NCI-H446 (cell line): ENCODE results near the gene FRMD3.

Experiments
- DNase-seq, 2 experiments: peaks; one replicate each; lab custom pipeline; 2025; lab: John Stamatoyannopoulos, UW

Gene FRMD3

DNA sequence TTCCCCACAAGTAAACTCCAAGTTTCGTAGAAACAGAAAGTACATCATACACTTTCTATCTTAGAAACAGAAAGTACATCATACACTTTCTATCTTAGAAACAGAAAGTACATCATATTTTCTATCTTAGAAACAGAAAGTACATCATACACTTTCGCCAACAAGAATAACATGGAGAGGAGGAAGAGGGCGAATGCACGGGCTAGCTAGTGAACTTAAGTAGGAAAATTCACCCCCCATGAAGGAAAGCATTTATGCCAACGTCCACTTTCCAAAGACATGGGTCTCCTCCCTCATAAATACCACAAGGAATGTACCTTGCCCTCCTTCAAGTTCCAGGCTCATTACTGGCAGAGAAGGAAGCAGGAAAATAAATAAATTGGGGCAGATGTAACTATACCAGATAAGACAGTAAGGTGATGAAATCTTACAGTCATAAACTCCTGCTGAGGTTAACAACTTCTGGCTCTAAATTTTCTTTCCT is 64.7 kb downstream of the FRMD3 start:
- no peak for DNase-seq

DNA sequence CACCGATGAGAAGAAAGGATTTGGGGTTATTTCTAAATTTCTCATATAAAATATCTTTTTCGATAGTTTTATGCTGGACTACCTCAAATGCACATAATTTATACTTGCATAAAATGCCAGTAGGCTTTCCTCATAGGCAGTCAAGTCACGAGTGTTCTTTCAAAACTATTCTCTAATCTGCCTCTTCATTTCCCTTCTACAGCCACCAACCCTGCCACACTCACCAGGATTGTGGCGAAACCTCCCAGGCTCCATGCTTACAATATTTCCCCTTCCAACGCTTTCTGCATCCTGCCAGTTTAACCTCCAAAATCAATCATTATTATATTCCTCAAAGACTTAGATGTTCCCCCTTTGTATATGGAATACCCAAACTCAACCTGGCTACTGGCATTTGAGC is 65.4 kb downstream of the FRMD3 start:
- no peak for DNase-seq

DNA sequence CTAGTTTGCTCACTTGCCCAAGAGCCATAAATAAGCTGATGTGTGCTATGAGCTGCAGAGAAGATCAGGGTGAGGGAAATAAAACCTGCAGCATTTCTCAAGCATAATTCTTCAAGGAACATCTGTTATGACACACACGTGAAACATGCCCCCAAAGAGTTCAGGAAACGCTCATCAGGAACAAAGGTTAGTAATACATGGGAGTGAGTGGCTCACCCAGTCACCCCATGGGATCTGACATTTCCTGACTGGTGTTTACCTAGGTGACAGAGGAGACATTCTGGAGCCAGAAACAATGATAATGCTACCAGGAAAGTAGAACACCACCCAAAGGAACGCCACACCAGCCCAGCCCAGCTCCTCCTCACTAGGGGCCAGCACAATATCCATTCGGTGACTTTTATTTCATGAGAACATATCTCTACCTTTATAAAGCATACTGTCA is 66.0 kb downstream of the FRMD3 start:
- no peak for DNase-seq

- DNase-seq = no peak
Observed at GRCh38 chr9:83471241-83471640, 67.0 kb downstream of the FRMD3 start.

DNA sequence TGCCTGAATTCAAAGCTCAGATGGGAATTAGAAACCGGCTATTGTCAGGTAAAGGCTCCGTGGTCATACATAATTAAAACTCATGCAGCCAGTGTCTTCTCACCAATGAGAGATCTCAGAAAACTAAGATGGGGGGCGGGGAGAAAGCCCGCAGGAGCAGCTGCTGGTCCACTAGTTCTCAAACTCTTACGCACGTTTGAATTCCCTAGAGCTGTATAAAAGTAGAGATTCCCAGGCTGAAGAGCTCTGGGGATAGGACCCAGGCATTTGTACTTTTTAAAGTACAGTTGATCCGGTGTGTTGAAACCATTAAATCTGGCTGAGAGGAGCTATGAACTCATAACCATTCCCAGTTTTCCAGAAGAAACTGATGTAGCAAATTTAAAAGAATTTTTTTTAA is 68.5 kb downstream of the FRMD3 start:
- DNase-seq = no peak

DNA sequence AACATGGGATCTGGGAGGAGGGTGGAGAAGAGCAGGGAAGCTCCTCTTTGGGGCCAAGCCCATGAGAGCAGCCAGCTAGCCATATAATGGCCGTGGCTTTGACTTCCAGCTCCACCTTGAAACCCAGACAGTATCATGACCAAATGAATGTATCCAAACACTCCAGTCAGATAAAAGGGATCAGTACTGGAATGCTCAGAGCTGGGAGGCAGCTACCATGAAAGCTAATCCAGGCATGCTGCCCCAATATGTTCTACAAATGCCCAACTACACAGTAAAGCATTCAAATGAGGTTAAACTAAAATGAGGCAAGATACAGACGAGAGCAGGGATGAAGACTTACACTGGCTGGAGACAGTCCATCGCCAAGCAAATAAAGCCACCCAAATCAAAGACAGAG is 69.4 kb downstream of the FRMD3 start:
- DNase-seq = no peak

- DNase-seq = no peak
Observed at GRCh38 chr9:83466877-83467276, 71.3 kb downstream of the FRMD3 start.

DNA sequence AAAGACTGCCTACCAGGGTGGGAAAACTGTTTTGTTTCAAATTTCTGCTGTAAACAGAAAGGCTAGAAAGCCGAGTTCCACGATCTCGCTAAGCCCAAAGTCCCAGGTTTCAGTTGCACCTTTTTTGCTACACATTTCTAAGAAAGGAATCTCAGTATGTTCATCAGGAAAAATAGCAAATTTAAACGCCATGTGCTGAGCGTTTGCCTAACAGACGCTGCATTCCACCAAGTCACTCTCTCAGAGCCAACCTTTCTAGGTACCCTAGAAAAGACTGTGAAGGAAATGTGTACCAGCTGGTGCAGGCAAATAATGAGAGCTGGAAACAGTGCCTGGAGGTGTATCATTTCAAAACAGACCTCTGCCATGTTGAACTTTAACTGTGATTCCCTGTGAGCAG is 71.8 kb downstream of the FRMD3 start:
- DNase-seq = no peak

DNA sequence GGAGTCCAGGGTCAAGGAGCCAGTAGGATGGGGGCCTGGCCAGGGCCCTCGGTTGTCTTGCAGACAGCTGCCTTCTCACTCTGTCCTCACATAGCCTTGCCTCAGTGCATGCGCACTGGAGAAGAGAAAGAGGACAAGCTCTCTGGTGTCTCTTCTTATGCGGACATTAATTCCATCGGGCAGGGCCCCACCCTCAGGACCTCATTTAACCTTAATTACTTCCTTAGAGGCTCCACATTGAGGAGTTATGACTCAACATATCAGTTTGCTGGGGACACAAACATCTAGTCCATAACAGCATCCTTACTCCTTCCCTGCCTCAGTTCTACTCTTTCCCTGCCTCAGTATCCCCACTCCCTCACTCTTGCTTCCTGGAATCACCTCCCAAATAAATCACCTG is 78.4 kb downstream of the FRMD3 start:
- DNase-seq = no peak

GRCh38 chr9:83458530-83458929 is 79.7 kb downstream of the FRMD3 start:
- DNase-seq = no peak

DNA sequence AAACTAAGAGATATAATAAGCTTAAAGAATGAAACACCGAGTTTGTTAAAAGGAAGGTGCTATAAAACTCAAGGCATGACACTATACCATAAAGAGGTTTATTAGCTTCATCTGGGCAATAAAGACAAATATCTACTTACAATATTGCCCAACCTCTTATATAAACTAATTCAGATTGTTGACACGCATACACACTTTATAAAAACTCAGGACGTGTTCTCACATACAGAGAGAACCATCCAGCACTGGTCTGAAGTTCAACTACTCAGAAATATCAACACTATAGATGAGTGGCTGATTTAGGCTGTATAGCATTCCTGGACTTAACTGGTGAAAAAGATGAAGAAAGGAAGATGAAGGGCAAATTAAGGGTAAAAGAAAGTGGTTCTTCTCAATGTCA is 81.2 kb downstream of the FRMD3 start:
- no peak for DNase-seq

- no peak for DNase-seq
Observed at GRCh38 chr9:83456226-83456625, 82.0 kb downstream of the FRMD3 start.

DNA sequence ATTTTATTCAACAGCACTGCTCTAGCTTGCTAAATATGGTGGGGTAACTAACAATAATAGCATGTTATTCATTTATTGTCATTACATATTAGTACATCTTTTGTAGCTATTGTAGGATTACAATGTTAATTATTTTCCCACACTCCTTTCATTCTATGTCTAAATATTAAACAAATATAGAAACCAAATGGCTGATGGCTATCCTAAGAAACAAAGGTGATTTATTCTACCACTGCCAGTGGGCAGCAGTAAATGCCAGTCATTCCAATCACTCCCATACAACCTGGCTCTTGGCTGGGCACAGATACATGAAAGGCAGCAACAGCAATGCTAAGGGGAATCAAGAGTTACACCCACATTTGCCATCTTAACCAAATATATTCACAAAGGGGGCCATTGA is 84.1 kb downstream of the FRMD3 start:
- no peak for DNase-seq

- no peak for DNase-seq
Observed at GRCh38 chr9:83451308-83451707, 86.9 kb downstream of the FRMD3 start.

- no peak for DNase-seq
Observed at GRCh38 chr9:83449983-83450382, 88.2 kb downstream of the FRMD3 start.

GRCh38 chr9:83449166-83449565 is 89.0 kb downstream of the FRMD3 start:
- DNase-seq = no peak

GRCh38 chr9:83448626-83449025 is 89.6 kb downstream of the FRMD3 start:
- no peak for DNase-seq

- no peak for DNase-seq
Observed at GRCh38 chr9:83447351-83447750, 90.8 kb downstream of the FRMD3 start.

GRCh38 chr9:83445703-83446265 is 92.4 kb downstream of the FRMD3 start:
- DNase-seq = no peak

DNA sequence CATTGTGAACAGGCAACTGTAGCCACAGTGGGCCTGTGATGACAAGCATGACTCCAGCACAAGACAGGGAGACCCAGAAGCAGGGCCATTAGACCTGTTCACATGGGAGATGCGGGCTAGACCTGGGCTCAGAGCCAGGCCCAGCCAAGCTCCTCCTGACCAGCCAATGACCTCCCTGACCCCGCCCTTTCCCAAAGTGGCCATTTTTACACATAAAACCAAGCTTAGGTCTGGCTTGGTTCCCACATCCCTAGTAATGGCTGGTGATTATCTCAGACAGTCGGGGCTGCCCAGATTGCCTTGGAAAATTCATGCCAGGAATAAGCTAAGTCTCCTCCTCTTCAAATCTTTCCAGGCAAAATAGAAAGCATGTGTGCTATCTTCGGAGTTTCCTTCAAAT is 94.1 kb downstream of the FRMD3 start:
- DNase-seq = peak in 1 of 2 experiments; percentile 19

DNA sequence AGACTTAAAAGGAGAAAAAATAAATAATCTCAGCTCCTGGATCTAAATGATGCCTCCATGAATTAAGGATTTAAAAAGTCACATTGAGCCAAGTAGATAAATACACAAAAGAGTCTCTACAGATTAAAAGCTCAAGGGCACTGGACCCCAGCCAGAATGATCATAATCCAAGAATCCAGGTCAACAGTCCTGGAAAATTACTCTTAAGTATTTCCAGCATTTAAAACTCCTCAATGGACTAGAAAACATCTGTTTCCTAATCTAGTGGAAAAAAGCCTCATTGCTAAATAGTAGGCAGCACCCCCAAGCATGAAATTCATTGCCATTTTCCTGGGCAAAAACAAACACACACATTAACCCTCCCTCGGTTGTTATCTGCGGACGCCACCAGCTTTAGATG is 96.8 kb downstream of the FRMD3 start:
- DNase-seq = peak in 1 of 2 experiments; percentile 10

DNA sequence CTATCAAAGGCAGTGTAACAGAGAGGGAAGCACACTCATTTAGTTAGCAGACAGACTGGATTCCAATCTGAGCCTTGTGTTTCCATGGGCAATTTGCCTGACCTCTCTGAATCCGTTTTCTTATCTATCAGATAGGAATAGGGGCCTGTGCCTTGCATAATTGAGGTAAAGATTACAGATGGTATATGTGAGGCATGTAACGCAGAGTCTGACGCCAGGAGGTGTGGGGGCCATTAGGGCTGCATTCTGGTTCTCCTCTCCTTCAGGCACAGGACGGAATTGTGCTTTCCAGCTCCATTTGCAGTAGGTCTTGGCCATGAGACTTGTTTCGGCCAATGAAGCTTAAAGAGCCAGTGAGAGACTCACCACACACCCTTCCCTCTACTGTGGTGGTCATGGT is 97.6 kb downstream of the FRMD3 start:
- DNase-seq = no peak

DNA sequence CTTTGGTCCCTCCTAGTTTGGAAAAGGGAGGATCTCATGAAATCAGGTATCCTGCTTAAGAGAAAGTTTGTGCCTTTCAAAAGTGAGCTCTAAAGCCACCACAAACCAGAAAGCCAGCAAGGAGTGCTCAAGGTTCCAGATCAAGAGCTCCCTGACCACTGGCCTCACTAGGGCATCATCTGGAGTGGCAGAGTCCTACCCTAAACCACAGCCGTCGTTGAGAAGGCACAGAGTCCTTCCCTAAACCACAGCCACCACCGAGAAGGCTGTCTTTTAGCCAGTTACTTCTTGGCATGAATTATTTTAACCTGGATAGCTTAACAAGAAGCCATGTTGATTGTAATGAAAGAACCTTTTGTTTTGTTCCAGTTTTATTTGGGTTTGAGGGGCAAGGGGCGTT is 102.9 kb downstream of the FRMD3 start:
- no peak for DNase-seq

- DNase-seq = no peak
Observed at GRCh38 chr9:83434254-83434653, 103.9 kb downstream of the FRMD3 start.

GRCh38 chr9:83433846-83434245 is 104.4 kb downstream of the FRMD3 start:
- no peak for DNase-seq
